BLaER1 treated with 17β-estradiol and CSF1 and Interleukin-3, amounts not matched to agents 10 nM and 100 nM (cell line): ENCODE results near the gene PLP2.

Source experiments
- H3K27ac ChIP-seq, 11 experiments: shearing (Covaris generic); formaldehyde crosslinking; 2 replicates each; pipeline ENCODE4 v1.8.1; 2022
- H3K27me3 ChIP-seq, 11 experiments: shearing (Covaris generic); formaldehyde crosslinking; 2 replicates each; pipeline ENCODE4 v1.8.1; 2022
- H3K36me3 ChIP-seq, 11 experiments: shearing (Covaris generic); formaldehyde crosslinking; 2 replicates each; pipeline ENCODE4 v1.8.1; 2022
- H3K4me1 ChIP-seq, 10 experiments: shearing (Covaris generic); formaldehyde crosslinking; 2 replicates each; pipeline ENCODE4 v1.8.1; 2022
- H3K4me2 ChIP-seq, 11 experiments: shearing (Covaris generic); formaldehyde crosslinking; 2 replicates each; pipeline ENCODE4 v1.8.1; 2022
- H3K4me3 ChIP-seq, 10 experiments: shearing (Covaris generic); formaldehyde crosslinking; 2 replicates each; pipeline ENCODE4 v1.8.1; 2022
- H3K9ac ChIP-seq, 11 experiments: shearing (Covaris generic); formaldehyde crosslinking; 2 replicates each; pipeline ENCODE4 v1.8.1; 2022
- H3K9me3 ChIP-seq, 11 experiments: shearing (Covaris generic); formaldehyde crosslinking; replicated peaks in 1 of 11; 2 replicates each; pipeline ENCODE4 v1.8.1; 2022
- H4K20me1 ChIP-seq, 11 experiments: shearing (Covaris generic); formaldehyde crosslinking; 2 replicates each; pipeline ENCODE4 v1.8.1; 2022
- Cebpa-rat ChIP-seq, 11 experiments: shearing (Covaris generic); IDR thresholded peaks; 2 replicates each; pipeline ENCODE4 v1.8.1; 2022

PLP2 gene

DNA sequence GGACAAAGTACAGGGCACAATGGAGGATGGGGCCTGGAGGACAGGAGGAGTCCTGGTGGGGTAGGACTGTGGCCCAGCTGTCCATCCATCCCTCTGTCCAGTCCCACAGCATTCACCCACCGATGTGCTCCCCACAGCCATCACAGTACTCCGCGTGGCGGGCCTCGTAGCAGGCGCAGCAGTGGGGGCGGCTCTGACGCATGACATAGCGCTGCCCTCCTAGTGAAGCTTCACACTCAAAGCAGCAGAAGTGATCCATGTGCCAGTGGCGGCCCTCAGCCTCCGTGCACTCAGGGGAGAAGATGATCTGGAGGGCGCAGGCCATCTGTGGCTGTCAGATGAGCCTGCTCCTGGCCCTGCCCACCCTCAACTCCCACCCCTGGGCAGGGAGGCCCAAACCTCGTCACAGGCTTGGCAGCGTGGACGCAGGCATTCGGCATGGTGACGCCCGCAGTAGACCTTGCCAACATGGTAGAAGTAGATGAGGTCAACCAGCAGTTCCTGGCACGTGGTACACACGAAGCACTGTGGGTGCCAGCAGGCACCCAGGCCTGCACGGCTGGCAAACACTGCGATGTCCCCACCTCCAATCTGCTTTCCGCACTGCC is 6.3 kb downstream of the PLP2 start:
- peaks cover 5 to 49% (median 19%) of the 10 kb centered on the region in 10 experiments for H3K4me1 ChIP-seq
- H3K4me3 ChIP-seq: no peak overlapping the region
- no peak for TF ChIP-seq Cebpa-rat (IDR thresholded peaks at IDR 0.05)
- no peak overlapping the region for H3K27ac ChIP-seq
- 0 out of 22 replicates have a peak, but pooled peaks cover 0 to 4% (median 0%) of the 10 kb centered on the region in 11 experiments for H3K27me3 ChIP-seq
- peaks cover 0 to 23% (median 4%) of the 10 kb centered on the region in 11 experiments; a peak in 6 of 22 replicates for H3K9me3 ChIP-seq
- H3K9ac ChIP-seq: no peak overlapping the region
- H4K20me1 ChIP-seq: peaks cover 0 to 40% (median 0%) of the 10 kb centered on the region in 11 experiments; a peak in 8 of 22 replicates
- H3K36me3 ChIP-seq: peaks cover 23 to 82% (median 55%) of the 10 kb centered on the region in 11 experiments; a peak in 21 of 22 replicates
- no peak overlapping the region for H3K4me2 ChIP-seq

DNA sequence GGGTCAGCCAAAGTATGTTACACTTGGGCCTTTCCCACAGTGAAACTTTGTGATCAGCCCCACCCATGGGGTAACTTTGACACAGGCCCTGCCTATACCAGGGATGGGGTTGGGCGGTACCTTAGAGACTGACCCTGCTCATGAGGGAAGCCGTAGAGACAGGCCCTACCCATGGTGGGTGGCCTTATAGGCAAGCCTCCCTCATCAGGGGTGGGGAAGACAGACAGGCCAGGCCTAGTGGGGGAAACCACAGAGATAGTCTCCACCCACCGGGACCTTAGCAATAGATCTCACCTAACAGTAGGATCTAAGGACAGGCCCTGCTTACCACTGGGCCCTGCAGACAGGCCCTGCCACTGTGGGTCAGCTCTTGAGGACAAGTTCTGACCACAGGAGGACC is 6.8 kb downstream of the PLP2 start:
- Histone ChIP-seq H3K9me3 (peaks cover 0 to 18% (median 4%) of the 10 kb centered on the region in 11 experiments; a peak in 5 of 22 replicates), H3K36me3 (peaks cover 28 to 84% (median 60%) of the 10 kb centered on the region in 11 experiments), H3K9ac (no peak overlapping the region), H3K27me3 (0 out of 22 replicates have a peak, but pooled peaks cover 0 to 4% (median 0%) of the 10 kb centered on the region in 11 experiments), H4K20me1 (peaks cover 1 to 45% (median 5%) of the 10 kb centered on the region in 11 experiments; a peak in 15 of 22 replicates), H3K4me1 (peaks cover 0 to 44% (median 14%) of the 10 kb centered on the region in 10 experiments; a peak in 14 of 20 replicates), H3K4me2 (no peak overlapping the region), H3K4me3 (no peak overlapping the region), H3K27ac (no peak overlapping the region)
- TF ChIP-seq Cebpa-rat (IDR thresholded peaks at IDR 0.05): no peak

DNA sequence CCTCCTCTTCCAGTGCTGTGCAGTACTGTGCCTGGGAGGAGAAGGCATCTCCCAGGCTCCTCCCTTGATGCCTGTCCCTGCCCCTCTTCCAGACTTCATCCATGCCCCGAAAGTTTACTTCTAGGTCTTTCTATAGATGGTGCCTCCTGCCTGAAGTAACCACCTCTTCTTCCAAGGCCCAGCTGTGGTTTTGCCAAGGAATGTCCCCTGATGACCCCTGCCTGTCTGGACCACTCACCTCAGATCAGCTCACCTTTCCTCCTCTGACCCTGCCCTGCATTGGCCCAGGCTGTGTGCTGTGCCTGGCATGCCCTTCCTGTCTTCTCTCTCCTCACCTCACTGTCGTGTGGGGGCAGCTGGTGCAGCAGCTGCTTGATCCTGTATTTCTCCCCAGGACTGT is 7.7 kb downstream of the PLP2 start:
- Histone ChIP-seq H3K9ac (no peak overlapping the region), H3K4me3 (no peak overlapping the region), H3K36me3 (peaks cover 31 to 80% (median 59%) of the 10 kb centered on the region in 11 experiments), H3K4me2 (no peak overlapping the region), H3K27me3 (0 out of 22 replicates have a peak, but pooled peaks cover 0 to 4% (median 0%) of the 10 kb centered on the region in 11 experiments), H3K27ac (no peak overlapping the region), H3K9me3 (peaks cover 0 to 24% (median 8%) of the 10 kb centered on the region in 11 experiments; a peak in 7 of 22 replicates), H3K4me1 (peaks cover 0 to 38% (median 13%) of the 10 kb centered on the region in 10 experiments; a peak in 12 of 20 replicates), H4K20me1 (peaks cover 4 to 53% (median 11%) of the 10 kb centered on the region in 11 experiments; a peak in 16 of 22 replicates)
- no peak for TF ChIP-seq Cebpa-rat (IDR thresholded peaks at IDR 0.05)

DNA sequence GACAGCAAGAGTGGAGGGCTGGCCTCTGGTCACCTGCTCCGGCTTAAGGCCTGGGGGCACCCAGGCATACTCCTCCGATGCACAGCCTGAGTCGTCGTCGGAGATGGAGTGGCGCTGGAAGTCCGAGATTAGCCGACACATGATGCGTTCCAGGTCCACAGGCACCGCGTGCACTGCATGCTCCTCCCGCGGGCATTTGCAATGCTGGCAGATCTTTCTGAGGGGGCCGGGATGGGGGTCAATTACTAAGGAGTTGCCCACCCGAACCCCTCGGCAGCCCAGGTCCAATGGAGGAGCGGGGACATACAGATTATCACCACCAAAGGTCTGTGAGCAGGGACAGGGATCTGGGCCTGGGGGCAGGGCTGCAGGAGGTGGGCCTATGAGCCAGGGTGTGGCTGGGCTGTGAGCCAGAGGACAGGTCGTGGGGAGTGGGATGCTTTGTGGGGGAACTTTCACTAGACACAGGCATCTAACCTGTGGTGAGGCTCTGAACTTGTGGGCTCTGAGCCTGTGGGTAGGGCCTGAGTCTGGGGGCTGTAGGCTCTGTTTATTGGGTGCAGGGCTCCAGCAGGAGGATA is 12.1 kb downstream of the PLP2 start:
- 0 out of 22 replicates have a peak overlapping the region, but pooled peaks of 1 of the 11 experiments have one; percentile 84 for H3K9ac ChIP-seq
- peaks cover 0 to 15% (median 4%) of the 10 kb centered on the region in 11 experiments; a peak in 8 of 22 replicates for H3K27me3 ChIP-seq
- TF ChIP-seq Cebpa-rat (IDR thresholded peaks at IDR 0.05): no peak
- H3K4me1 ChIP-seq: peaks cover 7 to 32% (median 21%) of the 10 kb centered on the region in 10 experiments; a peak in 18 of 20 replicates
- H3K9me3 ChIP-seq: peaks cover 0 to 25% (median 7%) of the 10 kb centered on the region in 11 experiments; a peak in 7 of 22 replicates
- H4K20me1 ChIP-seq: peaks cover 4 to 30% (median 11%) of the 10 kb centered on the region in 11 experiments; a peak in 16 of 22 replicates
- peak overlapping the region in 3 of 11 experiments; percentile 74 to 85 (median 82); a peak in 3 of 22 replicates for H3K27ac ChIP-seq
- H3K36me3 ChIP-seq: peaks cover 17 to 42% (median 31%) of the 10 kb centered on the region in 11 experiments; a peak in 21 of 22 replicates
- peak overlapping the region in 6 of 10 experiments; percentile 68 to 83 (median 78); a peak in 10 of 20 replicates for H3K4me3 ChIP-seq
- peak overlapping the region; percentile 78 to 91 (median 85); a peak in 20 of 22 replicates for H3K4me2 ChIP-seq

DNA sequence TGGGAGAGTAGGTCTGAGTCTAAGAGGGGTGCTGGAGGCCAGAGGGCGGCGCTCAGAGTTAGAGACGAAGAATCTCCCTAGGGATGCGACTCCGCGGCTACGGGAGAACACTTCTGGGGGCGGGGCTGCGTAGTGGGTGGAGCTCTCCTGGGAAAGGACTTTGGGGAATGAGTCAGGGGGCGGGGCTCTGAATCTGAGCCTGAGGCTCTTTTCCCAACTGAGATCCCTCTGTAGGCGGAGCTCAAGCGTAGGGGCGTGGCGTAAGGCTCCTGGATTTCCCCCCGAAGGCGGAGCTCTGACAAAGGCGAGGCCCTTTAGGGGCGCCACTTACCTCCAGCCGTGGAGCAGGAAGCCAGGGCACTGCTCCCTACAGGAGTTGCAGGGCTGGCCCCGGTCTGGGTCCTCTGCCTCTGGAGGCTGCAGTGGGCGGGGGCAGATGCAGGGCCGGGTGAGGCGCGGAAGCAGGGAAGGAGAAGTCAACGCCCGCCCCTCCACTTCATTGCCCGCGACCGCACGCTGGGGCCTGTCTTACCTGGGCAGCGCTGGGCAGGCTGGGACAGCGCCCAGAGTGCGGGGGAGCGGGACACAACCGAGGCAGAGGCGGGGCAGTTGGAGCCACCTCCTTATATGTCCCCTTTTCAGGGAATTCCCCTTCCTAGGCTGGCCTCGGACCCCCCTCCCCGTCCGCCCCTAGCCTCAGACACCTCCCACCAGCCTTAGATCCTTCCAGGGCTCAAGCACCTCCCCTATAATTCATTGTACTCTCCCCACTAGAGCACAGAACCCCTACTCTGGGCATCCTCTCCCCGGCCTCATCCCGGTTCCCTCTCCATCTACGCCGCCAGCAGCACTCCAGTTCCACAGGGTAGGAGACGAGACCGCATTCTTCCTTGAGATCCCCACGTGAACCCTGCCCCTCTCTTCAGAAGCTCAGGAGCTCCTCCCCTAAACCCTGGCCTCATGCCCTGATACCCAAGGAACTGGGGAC is 12.9 kb downstream of the PLP2 start:
- peak overlapping the region in 10 of 11 experiments; percentile 40 to 85 (median 80); a peak in 20 of 22 replicates for H3K27ac ChIP-seq
- H3K9me3 ChIP-seq: peaks cover 0 to 25% (median 7%) of the 10 kb centered on the region in 11 experiments; a peak in 7 of 22 replicates
- H4K20me1 ChIP-seq: peaks cover 4 to 22% (median 11%) of the 10 kb centered on the region in 11 experiments; a peak in 16 of 22 replicates
- H3K9ac ChIP-seq: peak overlapping the region; percentile 78 to 87 (median 85)
- no peak for TF ChIP-seq Cebpa-rat (IDR thresholded peaks at IDR 0.05)
- peaks cover 0 to 23% (median 4%) of the 10 kb centered on the region in 11 experiments; a peak in 9 of 22 replicates for H3K27me3 ChIP-seq
- H3K4me1 ChIP-seq: peaks cover 8 to 40% (median 29%) of the 10 kb centered on the region in 10 experiments
- peaks cover 9 to 34% (median 23%) of the 10 kb centered on the region in 11 experiments; a peak in 20 of 22 replicates for H3K36me3 ChIP-seq
- H3K4me3 ChIP-seq: peak overlapping the region; percentile 68 to 83 (median 77)
- H3K4me2 ChIP-seq: peak overlapping the region; percentile 78 to 91 (median 85)

DNA sequence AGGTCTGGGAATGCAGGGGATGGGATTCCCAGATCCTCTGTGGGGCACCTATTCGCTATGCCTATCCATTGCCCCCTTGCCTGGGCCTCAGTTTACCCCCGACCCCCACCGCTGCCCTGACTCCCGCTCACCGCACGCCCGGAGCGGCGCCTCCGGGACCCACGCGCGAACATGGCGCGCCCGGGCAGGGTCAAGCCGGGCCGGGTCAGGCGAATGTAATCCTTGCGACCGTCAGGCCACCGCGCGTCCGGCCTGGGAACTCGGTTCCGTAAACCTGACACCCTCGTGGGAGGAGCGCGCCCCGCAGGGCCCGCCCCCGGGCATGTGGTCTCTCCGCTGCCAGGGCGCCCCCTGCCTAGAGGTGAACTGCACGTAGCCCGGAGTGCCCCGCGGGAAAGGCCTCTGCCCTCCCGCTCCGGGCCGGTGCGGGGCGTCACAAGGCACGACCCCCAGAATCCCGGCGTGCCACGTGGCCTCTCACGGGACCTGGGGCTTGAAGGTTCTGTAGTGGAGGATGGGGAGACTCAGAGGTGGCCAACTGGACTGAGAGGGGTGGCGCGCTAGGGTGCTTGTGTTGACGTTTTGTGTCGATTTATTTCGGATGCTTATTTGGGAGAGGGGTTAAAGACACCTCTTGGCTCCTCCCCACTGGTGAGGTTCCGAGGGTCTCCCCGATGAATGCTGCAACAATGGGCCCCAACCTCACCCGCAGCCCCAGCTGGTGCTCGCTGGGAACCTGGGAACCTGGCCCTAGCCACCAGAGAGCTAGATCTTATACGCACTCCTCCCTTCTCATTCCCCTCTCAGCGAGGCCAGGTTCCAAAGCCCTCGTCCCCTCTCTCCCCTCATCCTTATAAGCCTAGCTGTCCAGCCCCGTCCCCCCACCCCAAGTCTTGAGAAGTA is 14.7 kb downstream of the PLP2 start, which contains the start of gene PRICKLE3:
TSS of gene PRICKLE3 (minus strand) at position 249 of the 903 bp plus-strand sequence. CDS start at position 173, 76 bp downstream.
- Histone ChIP-seq H3K27ac (peak within 1 kb of the TSS; percentile 62 to 85 (median 81); a peak in 21 of 22 replicates), H3K36me3 (peaks cover 0 to 20% (median 14%) of the 10 kb centered on the region in 11 experiments; a peak in 18 of 22 replicates), H3K4me3 (peak within 1 kb of the TSS; percentile 68 to 83 (median 77)), H3K4me2 (peak within 1 kb of the TSS; percentile 78 to 91 (median 85)), H4K20me1 (peaks cover 4 to 15% (median 11%) of the 10 kb centered on the region in 11 experiments; a peak in 16 of 22 replicates), H3K4me1 (peaks cover 8 to 48% (median 37%) of the 10 kb centered on the region in 10 experiments), H3K9me3 (peaks cover 0 to 27% (median 7%) of the 10 kb centered on the region in 11 experiments; a peak in 7 of 22 replicates), H3K27me3 (peaks cover 0 to 28% (median 4%) of the 10 kb centered on the region in 11 experiments; a peak in 10 of 22 replicates), H3K9ac (peak within 1 kb of the TSS; percentile 78 to 87 (median 85))
- TF ChIP-seq Cebpa-rat (IDR thresholded peaks at IDR 0.05): no peak

DNA sequence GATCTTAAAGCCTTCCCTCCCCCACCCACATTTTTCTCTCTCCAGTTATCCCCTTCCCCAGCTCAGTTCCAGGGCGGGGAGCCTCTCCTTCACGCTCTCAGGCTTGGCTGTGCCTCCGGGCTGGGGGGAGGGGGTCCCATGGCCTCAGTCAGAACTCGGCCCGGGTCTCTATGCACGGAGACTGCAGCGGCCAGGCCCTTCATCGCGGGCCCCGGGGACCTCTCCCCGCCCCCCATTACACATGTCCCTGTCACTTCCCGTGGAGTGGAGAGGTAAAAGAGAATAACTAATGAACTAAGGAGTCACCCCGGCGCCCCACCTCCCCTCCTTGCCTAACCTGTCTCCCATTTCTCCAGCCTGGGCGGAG is 15.3 kb downstream of the PLP2 start:
- Histone ChIP-seq H3K9ac (no peak overlapping the region; a peak in 1 of 22 replicates), H3K27me3 (peaks cover 0 to 28% (median 4%) of the 10 kb centered on the region in 11 experiments; a peak in 10 of 22 replicates), H3K27ac (peak overlapping the region in 5 of 11 experiments; percentile 82 to 85 (median 83); a peak in 7 of 22 replicates), H3K4me2 (peak overlapping the region in 8 of 11 experiments; percentile 10 to 91 (median 84); a peak in 12 of 22 replicates), H4K20me1 (peaks cover 4 to 15% (median 11%) of the 10 kb centered on the region in 11 experiments; a peak in 16 of 22 replicates), H3K36me3 (peaks cover 0 to 18% (median 13%) of the 10 kb centered on the region in 11 experiments; a peak in 18 of 22 replicates), H3K9me3 (peaks cover 0 to 29% (median 7%) of the 10 kb centered on the region in 11 experiments; a peak in 7 of 22 replicates), H3K4me3 (no peak overlapping the region), H3K4me1 (peaks cover 8 to 48% (median 37%) of the 10 kb centered on the region in 10 experiments)
- TF ChIP-seq Cebpa-rat (IDR thresholded peaks at IDR 0.05): no peak
